Keratinocyte (primary cell): Measurements from ENCODE around the gene LZTFL1. TPM values are rescaled to one million over a fixed set of nuclear protein-coding genes. Genes with fewer than 3 reads are reported as not detected.

ENCODE experiments used
- DNase-seq: peaks from one replicate; pipeline ENCODE4 v3.0.0-alpha.2; 2011; ENCODE audit warnings: low read depth, missing footprints, low spot score
- FAIRE-seq: peaks from 2 replicates; lab custom pipeline; 2011; peaks lifted over from hg19 to GRCh38; lab: Jason Lieb, UNC
- H2AFZ ChIP-seq: 2 replicates; pipeline ENCODE4 v1.6.0; 2012; ENCODE audit warnings: low read length, control low read depth, inconsistent platforms; ENCODE audit not compliant: control insufficient read depth
- H3K27ac ChIP-seq: 2 replicates; pipeline ENCODE4 v1.5.1; 2011; ENCODE audit warnings: low read length; ENCODE audit not compliant: control insufficient read depth, insufficient read depth
- H3K27me3 ChIP-seq: 3 replicates; pipeline ENCODE4 v1.6.0; 2011; ENCODE audit warnings: low read length; ENCODE audit not compliant: control insufficient read depth, insufficient read depth; ENCODE audit errors: extremely low read depth
- H3K36me3 ChIP-seq, 2 experiments: 2 replicates in 1 of 2; 3 replicates in 1 of 2; pipeline ENCODE4 v1.5.1; 2011; ENCODE audit warnings: low read length in 2 of 2, mild to moderate bottlenecking in 1 of 2; ENCODE audit not compliant: control insufficient read depth in 2 of 2, insufficient read depth in 2 of 2; ENCODE audit errors: extremely low read depth in 1 of 2
- H3K4me1 ChIP-seq: 3 replicates; pipeline ENCODE4 v1.5.1; 2011; ENCODE audit warnings: low read length; ENCODE audit not compliant: control insufficient read depth, insufficient read depth; ENCODE audit errors: extremely low read depth
- H3K4me2 ChIP-seq: 3 replicates; pipeline ENCODE4 v1.6.0; 2011; ENCODE audit warnings: low read depth, low read length; ENCODE audit not compliant: control insufficient read depth, insufficient read depth; ENCODE audit errors: extremely low read depth
- H3K4me3 ChIP-seq, 3 experiments: fragments of 200-600 bp in 1 of 3; sonication (generic) in 1 of 3; 2 replicates in 2 of 3; 3 replicates in 1 of 3; pipeline ENCODE4 v1.5.1; 2011 to 2016; ENCODE audit warnings: low read length in 3 of 3, mild to moderate bottlenecking in 3 of 3, control low read depth in 2 of 3, inconsistent platforms in 1 of 3, low read depth in 1 of 3, mixed read lengths in 1 of 3, mixed run types in 1 of 3, moderate library complexity in 1 of 3; ENCODE audit not compliant: control insufficient read depth in 2 of 3, insufficient read depth in 2 of 3; ENCODE audit errors: extremely low read depth in 1 of 3
- H3K79me2 ChIP-seq: 2 replicates; pipeline ENCODE4 v1.6.0; 2012; ENCODE audit warnings: low read length; ENCODE audit not compliant: control insufficient read depth, insufficient read depth
- H3K9ac ChIP-seq: 3 replicates; pipeline ENCODE4 v1.6.0; 2011; ENCODE audit warnings: low read length; ENCODE audit not compliant: control insufficient read depth, insufficient read depth; ENCODE audit errors: extremely low read depth
- H3K9me1 ChIP-seq: 3 replicates; pipeline ENCODE4 v1.6.0; 2011; ENCODE audit warnings: low read length; ENCODE audit not compliant: control insufficient read depth, insufficient read depth; ENCODE audit errors: extremely low read depth
- H3K9me3 ChIP-seq: 2 replicates; pipeline ENCODE4 v1.5.1; 2012; ENCODE audit warnings: low read depth, low read length; ENCODE audit not compliant: control insufficient read depth
- H4K20me1 ChIP-seq: 3 replicates; pipeline ENCODE4 v1.6.0; 2011; ENCODE audit warnings: low read length; ENCODE audit not compliant: control insufficient read depth, insufficient read depth; ENCODE audit errors: extremely low read depth
- CTCF ChIP-seq, 3 experiments: IDR thresholded peaks in 1 of 3; conservative IDR thresholded peaks in 1 of 3; optimal IDR thresholded peaks in 1 of 3; 2 replicates in 2 of 3; 3 replicates in 1 of 3; pipeline versions ENCODE3 to v1.5.1; 2011; ENCODE audit warnings: low read length in 3 of 3, mild to moderate bottlenecking in 3 of 3, moderate library complexity in 2 of 3, control low read depth in 1 of 3, inconsistent platforms in 1 of 3; ENCODE audit not compliant: insufficient read depth in 2 of 3; ENCODE audit errors: extremely low read depth in 1 of 3
- EZH2 ChIP-seq: IDR thresholded peaks from one replicate; pipeline ENCODE4 v1.6.1; 2012; ENCODE audit warnings: inconsistent platforms, mild to moderate bottlenecking, low read length, moderate library complexity
- dilution Hi-C: fragments of 300-500 bp; cut with MboI; formaldehyde crosslinking; loops from one replicate; pipeline ENCODE4 v1.7.0; 2020; ENCODE audit warnings: low sequenced_read_pairs; ENCODE audit not compliant: extremely low pct_ligation_motif_present
- polyA plus RNA-seq, 5 experiments: library from polyadenylated mRNA; depleted of rRNA in 3 of 5; stranded (reverse) in 3 of 5; stranded (forward) in 1 of 5; unstranded in 1 of 5; fragments of >200 nt; gene quantifications; 1 replicate in 1 of 5; 2 replicates in 3 of 5; 3 replicates in 1 of 5; pipeline versions ENCODE4 v1.2.1 to v1.2.3, GENCODE V29; 2011 to 2012; ENCODE audit warnings: missing spikeins in 2 of 5, low read depth in 1 of 5, low replicate concordance in 1 of 5

LZTFL1 gene
- polyA plus RNA-seq, 1 donor (not counting 4 experiments of a cell fraction or from before 2014, with no cell fraction given), result 17.9 TPM

DNA sequence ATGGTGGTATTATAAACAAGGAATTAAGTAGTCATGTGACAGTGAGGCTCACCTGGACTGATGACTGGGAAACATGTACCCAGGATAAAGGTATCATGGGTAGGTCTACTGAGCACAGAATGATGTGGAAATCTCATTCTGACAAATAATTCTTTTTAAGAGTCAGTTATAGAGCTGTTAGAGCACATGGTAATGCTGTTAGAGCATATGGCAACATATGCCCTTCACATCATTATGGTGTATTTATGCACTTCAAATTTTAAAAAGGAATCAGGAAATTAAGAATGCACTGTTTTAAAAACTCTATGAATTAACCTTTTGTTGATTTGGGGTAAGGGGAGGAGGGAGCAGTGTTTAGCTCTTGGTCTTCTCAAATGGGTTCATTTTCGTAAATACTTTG is 47.3 kb downstream of the LZTFL1 start:
- no peak overlapping the region for H3K4me3 ChIP-seq
- no peaks in the 10 kb centered on the region for H3K36me3 ChIP-seq
- no peak overlapping the region for H2AFZ ChIP-seq
- H3K27ac ChIP-seq, result no peak overlapping the region
- H3K9ac ChIP-seq, result no peak overlapping the region
- FAIRE-seq (no peak), DNase-seq (no peak)
- no peak overlapping the region for H3K4me2 ChIP-seq
- H4K20me1 ChIP-seq, result no peaks in the 10 kb centered on the region
- peaks cover 19% of the 10 kb centered on the region for H3K27me3 ChIP-seq
- no peaks in the 10 kb centered on the region for H3K9me1 ChIP-seq
- H3K79me2 ChIP-seq, result no peaks in the 10 kb centered on the region
- TF ChIP-seq CTCF (optimal IDR thresholded peaks at IDR 0.05 in 1 of 3, IDR thresholded peaks at IDR 0.05 in 1 of 3, conservative IDR thresholded peaks at IDR 0.05 in 1 of 3; ENCODE audit: extremely low read depth in 1 of 3, insufficient read depth in 2 of 3, low read length in 3 of 3) (no peak), EZH2 (no peak)
- H3K9me3 ChIP-seq, result no peaks in the 10 kb centered on the region
- H3K4me1 ChIP-seq, result no peaks in the 10 kb centered on the region
- dilution Hi-C loops, result no loop called here

DNA sequence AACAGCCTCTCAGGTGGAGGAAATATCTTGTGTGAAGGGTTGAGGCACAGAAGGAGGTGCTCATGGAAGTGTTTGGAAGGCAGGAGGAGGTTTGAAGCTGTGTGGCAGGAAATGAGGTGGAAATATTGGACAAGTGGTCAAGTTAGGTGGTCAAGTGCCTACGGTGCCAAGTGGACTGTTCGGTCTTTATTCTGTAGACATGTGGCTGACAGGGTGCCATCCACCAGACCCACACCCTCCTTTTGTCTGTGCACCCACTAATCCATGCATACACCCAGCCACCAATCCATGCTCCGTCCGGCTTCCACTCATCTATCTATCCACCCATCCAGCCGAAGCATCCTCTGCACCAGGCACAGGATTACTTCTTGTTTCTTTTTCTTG is 47.8 kb downstream of the LZTFL1 start:
- FAIRE-seq, result no peak
- TF ChIP-seq EZH2, result no peak
- no peak for TF ChIP-seq CTCF (optimal IDR thresholded peaks at IDR 0.05 in 1 of 3, IDR thresholded peaks at IDR 0.05 in 1 of 3, conservative IDR thresholded peaks at IDR 0.05 in 1 of 3; ENCODE audit: extremely low read depth in 1 of 3, insufficient read depth in 2 of 3, low read length in 3 of 3)
- Histone ChIP-seq H3K27ac (no peak overlapping the region), H3K4me1 (no peaks in the 10 kb centered on the region), H2AFZ (no peak overlapping the region), H3K9me1 (no peaks in the 10 kb centered on the region), H3K27me3 (peaks cover 19% of the 10 kb centered on the region), H3K4me2 (no peak overlapping the region), H3K9ac (no peak overlapping the region), H3K9me3 (no peaks in the 10 kb centered on the region), H4K20me1 (no peaks in the 10 kb centered on the region), H3K4me3 (no peak overlapping the region), H3K79me2 (no peaks in the 10 kb centered on the region), H3K36me3 (no peaks in the 10 kb centered on the region)
- DNase-seq, result no peak
- dilution Hi-C loops, result no loop called here
